ENCODE results near the gene FCHSD2. TPM values are rescaled to one million over a fixed set of nuclear protein-coding genes. Genes with fewer than 3 reads are reported as not detected.

Gene FCHSD2
- total RNA-seq, 1 donor from 2014 or later = 18.9 TPM

DNA sequence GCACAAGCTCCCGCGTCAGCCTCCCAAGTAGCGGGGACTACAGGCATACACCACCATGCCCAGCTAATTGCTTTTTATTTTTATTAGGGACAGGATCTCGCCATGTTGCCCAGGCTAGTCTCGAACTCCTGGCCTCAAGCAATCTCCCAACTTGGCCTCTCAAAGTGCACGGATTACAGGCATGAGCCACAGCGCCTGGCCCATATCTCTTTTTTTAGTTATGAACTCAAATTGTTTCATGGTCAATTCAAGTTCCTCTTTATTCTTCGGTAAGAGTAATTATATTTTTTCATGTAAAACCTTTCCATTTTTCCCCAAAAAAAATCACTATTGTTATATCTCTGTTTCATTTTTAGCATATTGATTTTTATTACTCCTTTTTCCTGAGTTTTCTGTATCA is 25.5 kb downstream of the FCHSD2 start:
- Mint-ChIP-seq H3K36me3 (ENCODE audit: low read depth, unreplicated experiment) (peaks cover 10% of the 10 kb centered on the region), H3K4me1 (ENCODE audit: low read depth, unreplicated experiment) (no peaks in the 10 kb centered on the region), H3K27me3 (ENCODE audit: low read depth, unreplicated experiment) (no peaks in the 10 kb centered on the region), H3K27ac (ENCODE audit: unreplicated experiment) (no peak overlapping the region), H3K9me3 (ENCODE audit: unreplicated experiment) (no peaks in the 10 kb centered on the region), H3K4me3 (ENCODE audit: unreplicated experiment) (no peak overlapping the region)
- H3K79me2 ChIP-seq (ENCODE audit: insufficient read depth, low read length) = peaks cover 5% of the 10 kb centered on the region
- H4K20me1 ChIP-seq (ENCODE audit: insufficient read depth, low read length) = peaks cover 4% of the 10 kb centered on the region
- H3K9me3 ChIP-seq (ENCODE audit: insufficient read depth, low read depth, low read length) = no peaks in the 10 kb centered on the region
- FAIRE-seq = no peak
- no peak for DNase-seq (ENCODE audit: low read depth)
- H3K9ac ChIP-seq (ENCODE audit: low read length) = no peak overlapping the region
- no peaks in the 10 kb centered on the region for H3K4me1 ChIP-seq (ENCODE audit: insufficient read depth, low read length)
- H3K27me3 ChIP-seq (ENCODE audit: insufficient read depth, low read length) = no peaks in the 10 kb centered on the region
- no peaks in the 10 kb centered on the region for H3K36me3 ChIP-seq (ENCODE audit: insufficient read depth, low read length)
- no peak for TF ChIP-seq EZH2 (IDR thresholded peaks at IDR 0.05; ENCODE audit: insufficient read depth, low read length)
- TF ChIP-seq, protein P1, sequence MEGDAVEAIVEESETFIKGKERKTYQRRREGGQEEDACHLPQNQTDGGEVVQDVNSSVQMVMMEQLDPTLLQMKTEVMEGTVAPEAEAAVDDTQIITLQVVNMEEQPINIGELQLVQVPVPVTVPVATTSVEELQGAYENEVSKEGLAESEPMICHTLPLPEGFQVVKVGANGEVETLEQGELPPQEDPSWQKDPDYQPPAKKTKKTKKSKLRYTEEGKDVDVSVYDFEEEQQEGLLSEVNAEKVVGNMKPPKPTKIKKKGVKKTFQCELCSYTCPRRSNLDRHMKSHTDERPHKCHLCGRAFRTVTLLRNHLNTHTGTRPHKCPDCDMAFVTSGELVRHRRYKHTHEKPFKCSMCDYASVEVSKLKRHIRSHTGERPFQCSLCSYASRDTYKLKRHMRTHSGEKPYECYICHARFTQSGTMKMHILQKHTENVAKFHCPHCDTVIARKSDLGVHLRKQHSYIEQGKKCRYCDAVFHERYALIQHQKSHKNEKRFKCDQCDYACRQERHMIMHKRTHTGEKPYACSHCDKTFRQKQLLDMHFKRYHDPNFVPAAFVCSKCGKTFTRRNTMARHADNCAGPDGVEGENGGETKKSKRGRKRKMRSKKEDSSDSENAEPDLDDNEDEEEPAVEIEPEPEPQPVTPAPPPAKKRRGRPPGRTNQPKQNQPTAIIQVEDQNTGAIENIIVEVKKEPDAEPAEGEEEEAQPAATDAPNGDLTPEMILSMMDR (IDR thresholded peaks at IDR 0.05; ENCODE audit: insufficient read depth, low read depth, low read length) = no peak
- no peak overlapping the region for H3K27ac ChIP-seq (ENCODE audit: low read depth, low read length)
- H2AFZ ChIP-seq (ENCODE audit: low read depth, low read length) = no peak overlapping the region
- H3K4me3 ChIP-seq (ENCODE audit: insufficient read depth, low read depth, low read length) = no peak overlapping the region
- no peak overlapping the region for H3K4me2 ChIP-seq (ENCODE audit: low read length)

GRCh38 chr11:73114835-73115220 is 27.3 kb downstream of the FCHSD2 start:
- no peak overlapping the region for H3K4me3 ChIP-seq (ENCODE audit: insufficient read depth, low read depth, low read length)
- no peaks in the 10 kb centered on the region for H3K4me1 ChIP-seq (ENCODE audit: insufficient read depth, low read length)
- H2AFZ ChIP-seq (ENCODE audit: low read depth, low read length) = no peak overlapping the region
- Mint-ChIP-seq H3K36me3 (ENCODE audit: low read depth, unreplicated experiment) (peaks cover 14% of the 10 kb centered on the region), H3K9me3 (ENCODE audit: unreplicated experiment) (peaks cover 5% of the 10 kb centered on the region), H3K27ac (ENCODE audit: unreplicated experiment) (no peak overlapping the region), H3K4me1 (ENCODE audit: low read depth, unreplicated experiment) (no peaks in the 10 kb centered on the region), H3K27me3 (ENCODE audit: low read depth, unreplicated experiment) (no peaks in the 10 kb centered on the region), H3K4me3 (ENCODE audit: unreplicated experiment) (no peak overlapping the region)
- no peak overlapping the region for H3K4me2 ChIP-seq (ENCODE audit: low read length)
- no peak for FAIRE-seq
- no peaks in the 10 kb centered on the region for H3K27me3 ChIP-seq (ENCODE audit: insufficient read depth, low read length)
- no peak for TF ChIP-seq EZH2 (IDR thresholded peaks at IDR 0.05; ENCODE audit: insufficient read depth, low read length)
- TF ChIP-seq, protein P1 (IDR thresholded peaks at IDR 0.05; ENCODE audit: insufficient read depth, low read depth, low read length) = no peak
- no peak for DNase-seq (ENCODE audit: low read depth)
- no peaks in the 10 kb centered on the region for H4K20me1 ChIP-seq (ENCODE audit: insufficient read depth, low read length)
- H3K9ac ChIP-seq (ENCODE audit: low read length) = no peak overlapping the region
- H3K9me3 ChIP-seq (ENCODE audit: insufficient read depth, low read depth, low read length) = no peaks in the 10 kb centered on the region
- no peaks in the 10 kb centered on the region for H3K79me2 ChIP-seq (ENCODE audit: insufficient read depth, low read length)
- no peaks in the 10 kb centered on the region for H3K36me3 ChIP-seq (ENCODE audit: insufficient read depth, low read length)
- H3K27ac ChIP-seq (ENCODE audit: low read depth, low read length) = no peak overlapping the region

GRCh38 chr11:73114110-73114834 is 27.8 kb downstream of the FCHSD2 start:
- Histone ChIP-seq H3K79me2 (ENCODE audit: insufficient read depth, low read length) (no peaks in the 10 kb centered on the region), H3K27ac (ENCODE audit: low read depth, low read length) (no peak overlapping the region), H3K27me3 (ENCODE audit: insufficient read depth, low read length) (no peaks in the 10 kb centered on the region), H3K4me2 (ENCODE audit: low read length) (no peak overlapping the region), H3K4me1 (ENCODE audit: insufficient read depth, low read length) (no peaks in the 10 kb centered on the region), H2AFZ (ENCODE audit: low read depth, low read length) (no peak overlapping the region), H3K36me3 (ENCODE audit: insufficient read depth, low read length) (no peaks in the 10 kb centered on the region), H3K9me3 (ENCODE audit: insufficient read depth, low read depth, low read length) (no peaks in the 10 kb centered on the region), H3K9ac (ENCODE audit: low read length) (no peak overlapping the region), H3K4me3 (ENCODE audit: insufficient read depth, low read depth, low read length) (no peak overlapping the region), H4K20me1 (ENCODE audit: insufficient read depth, low read length) (no peaks in the 10 kb centered on the region)
- DNase-seq (ENCODE audit: low read depth) (no peak), FAIRE-seq (no peak)
- Mint-ChIP-seq H3K9me3 (ENCODE audit: unreplicated experiment) (peaks cover 5% of the 10 kb centered on the region), H3K4me1 (ENCODE audit: low read depth, unreplicated experiment) (no peaks in the 10 kb centered on the region), H3K27ac (ENCODE audit: unreplicated experiment) (no peak overlapping the region), H3K4me3 (ENCODE audit: unreplicated experiment) (no peak overlapping the region), H3K27me3 (ENCODE audit: low read depth, unreplicated experiment) (no peaks in the 10 kb centered on the region), H3K36me3 (ENCODE audit: low read depth, unreplicated experiment) (peaks cover 14% of the 10 kb centered on the region)
- no peak for TF ChIP-seq EZH2 (IDR thresholded peaks at IDR 0.05; ENCODE audit: insufficient read depth, low read length)
- TF ChIP-seq, protein P1 (IDR thresholded peaks at IDR 0.05; ENCODE audit: insufficient read depth, low read depth, low read length) = no peak

Data from astrocyte (in vitro differentiated cells and primary cell).